Immature natural killer cell (primary cell): ENCODE measurements around the gene MAP6. TPM values are rescaled to one million over a fixed set of nuclear protein-coding genes. Genes with fewer than 3 reads are reported as not detected.
"Not testable (repeated sequence)": the region's sequence is repeated elsewhere in the genome, so short reads cannot be mapped to it uniquely, and the experiment has no call there.

Source experiments
- DNase-seq, 3 donors: peaks; one replicate each; pipeline ENCODE4 v3.0.0; 2022; ENCODE audit warnings: mixed read lengths in 1 of 3
- H3K27ac Mint-ChIP-seq, 6 donors: one replicate each; pipeline ENCODE4 v1.8.0; 2020; ENCODE audit warnings: mixed read lengths in 6 of 6, mild to moderate bottlenecking in 5 of 6, inconsistent platforms in 4 of 6, moderate library complexity in 3 of 6
- H3K27me3 Mint-ChIP-seq, 3 donors: one replicate each; pipeline ENCODE4 v1.8.0; 2020 to 2021; ENCODE audit warnings: low read depth in 3 of 3, mild to moderate bottlenecking in 3 of 3, mixed read lengths in 3 of 3, moderate library complexity in 3 of 3, inconsistent platforms in 1 of 3
- H3K36me3 Mint-ChIP-seq, 3 donors: one replicate each; pipeline ENCODE4 v1.8.0; 2020; ENCODE audit warnings: mixed read lengths in 3 of 3, inconsistent platforms in 2 of 3, mild to moderate bottlenecking in 2 of 3
- H3K4me1 Mint-ChIP-seq, 2 donors: one replicate each; pipeline ENCODE4 v1.8.0; 2020; ENCODE audit warnings: inconsistent platforms in 2 of 2, mild to moderate bottlenecking in 2 of 2, mixed read lengths in 2 of 2, moderate library complexity in 1 of 2
- H3K4me3 Mint-ChIP-seq, 5 donors: one replicate each; pipeline ENCODE4 v1.8.0; 2020; ENCODE audit warnings: mild to moderate bottlenecking in 5 of 5, mixed read lengths in 5 of 5, inconsistent platforms in 3 of 5, moderate library complexity in 3 of 5
- H3K9me3 Mint-ChIP-seq, 6 donors: one replicate each; pipeline ENCODE4 v1.8.0; 2020; ENCODE audit warnings: mild to moderate bottlenecking in 6 of 6, mixed read lengths in 6 of 6, inconsistent platforms in 4 of 6, moderate library complexity in 3 of 6
- polyA plus RNA-seq, 3 donors: library from polyadenylated mRNA; unstranded; fragments of 300-500 nt; fragmentation: Illumina TruSeq; gene quantifications; one replicate each; pipeline ENCODE4 v1.2.3, GENCODE V29; 2021

MAP6 gene
- polyA plus RNA-seq, 3 donors from 2014 or later: not detected

GRCh38 chr11:75589933-75590332, 78.9 kb downstream of the MAP6 start:
- Mint-ChIP-seq H3K27me3 (peaks cover 0 to 6% (median 5%) of the 10 kb centered on the region in 3 donors), H3K9me3 (no peaks in the 10 kb centered on the region), H3K4me1 (peaks cover 13 to 14% of the 10 kb centered on the region in 2 donors), H3K4me3 (no peak overlapping the region), H3K36me3 (no peaks in the 10 kb centered on the region), H3K27ac (peak overlapping the region in 1 of 6 donors; percentile 22)
- no peak for DNase-seq

- Mint-ChIP-seq H3K9me3 (no peaks in the 10 kb centered on the region), H3K36me3 (no peaks in the 10 kb centered on the region), H3K4me1 (peaks cover 13 to 20% of the 10 kb centered on the region in 2 donors), H3K4me3 (no peak overlapping the region), H3K27ac (peak overlapping the region in 1 of 6 donors; percentile 15), H3K27me3 (peaks cover 0 to 6% (median 5%) of the 10 kb centered on the region in 3 donors)
- DNase-seq: no peak
Observed at GRCh38 chr11:75589051-75589450, 79.8 kb downstream of the MAP6 start.

GRCh38 chr11:75588051-75588481, 80.8 kb downstream of the MAP6 start:
- Mint-ChIP-seq H3K27me3 (peaks cover 0 to 5% (median 5%) of the 10 kb centered on the region in 3 donors), H3K27ac (no peak overlapping the region)

GRCh38 chr11:75586395-75586794, 82.4 kb downstream of the MAP6 start:
- DNase-seq: no peak
- Mint-ChIP-seq H3K36me3 (no peaks in the 10 kb centered on the region), H3K27me3 (peaks cover 3 to 7% (median 5%) of the 10 kb centered on the region in 3 donors), H3K9me3 (no peaks in the 10 kb centered on the region), H3K4me1 (peaks cover 11 to 20% of the 10 kb centered on the region in 2 donors), H3K27ac (no peak overlapping the region), H3K4me3 (no peak overlapping the region)

More at GRCh38 chr11:75588051-75588481, 80.8 kb downstream of the MAP6 start:
- DNase-seq: no peak
- H3K9me3 Mint-ChIP-seq: no peaks in the 10 kb centered on the region
- H3K4me1 Mint-ChIP-seq: peaks cover 12 to 22% of the 10 kb centered on the region in 2 donors
- H3K36me3 Mint-ChIP-seq: no peaks in the 10 kb centered on the region
- no peak overlapping the region for H3K4me3 Mint-ChIP-seq

GRCh38 chr11:75585293-75585670, 83.6 kb downstream of the MAP6 start:
- H3K27ac Mint-ChIP-seq: peak overlapping the region in 1 of 6 donors; percentile 47
- H3K4me1 Mint-ChIP-seq: peaks cover 11 to 20% of the 10 kb centered on the region in 2 donors
- H3K36me3 Mint-ChIP-seq: no peaks in the 10 kb centered on the region
- no peak for DNase-seq
- H3K27me3 Mint-ChIP-seq: peaks cover 3 to 7% (median 5%) of the 10 kb centered on the region in 3 donors
- H3K4me3 Mint-ChIP-seq: peak overlapping the region in 4 of 5 donors; percentile 19 to 80 (median 79)
- H3K9me3 Mint-ChIP-seq: no peaks in the 10 kb centered on the region

GRCh38 chr11:75584659-75585292, 84.1 kb downstream of the MAP6 start:
- H3K4me3 Mint-ChIP-seq: peak overlapping the region; percentile 76 to 80 (median 80)
- H3K27ac Mint-ChIP-seq: peak overlapping the region in 3 of 6 donors; percentile 12 to 61 (median 47)
- H3K36me3 Mint-ChIP-seq, H3K9me3 Mint-ChIP-seq, H3K27me3 Mint-ChIP-seq, DNase-seq: not testable (repeated sequence)
- peaks cover 11 to 20% of the 10 kb centered on the region in 2 donors for H3K4me1 Mint-ChIP-seq

- Mint-ChIP-seq H3K4me3 (peak overlapping the region; percentile 76 to 80 (median 80)), H3K27ac (peak overlapping the region in 5 of 6 donors; percentile 31 to 49 (median 40)), H3K9me3 (no peaks in the 10 kb centered on the region), H3K27me3 (peaks cover 2 to 6% (median 3%) of the 10 kb centered on the region in 3 donors), H3K4me1 (peaks cover 11 to 20% of the 10 kb centered on the region in 2 donors), H3K36me3 (no peaks in the 10 kb centered on the region)
- no peak for DNase-seq
Observed at GRCh38 chr11:75583718-75584658, 84.8 kb downstream of the MAP6 start.

GRCh38 chr11:75582895-75583717, 85.7 kb downstream of the MAP6 start:
- no peaks in the 10 kb centered on the region for H3K36me3 Mint-ChIP-seq
- H3K4me3 Mint-ChIP-seq: peak overlapping the region; percentile 68 to 90 (median 84)
- peaks cover 11 to 20% of the 10 kb centered on the region in 2 donors for H3K4me1 Mint-ChIP-seq
- H3K27me3 Mint-ChIP-seq: peaks cover 3 to 5% (median 5%) of the 10 kb centered on the region in 3 donors
- H3K9me3 Mint-ChIP-seq: no peaks in the 10 kb centered on the region
- H3K27ac Mint-ChIP-seq: peak overlapping the region; percentile 48 to 91 (median 58)
- DNase-seq: peak; percentile 38 to 52 (median 50)

- Mint-ChIP-seq H3K27me3 (peaks cover 3 to 7% (median 5%) of the 10 kb centered on the region in 3 donors), H3K36me3 (no peaks in the 10 kb centered on the region), H3K4me1 (peaks cover 11 to 22% of the 10 kb centered on the region in 2 donors), H3K9me3 (no peaks in the 10 kb centered on the region), H3K4me3 (peak overlapping the region; percentile 68 to 90 (median 84)), H3K27ac (peak overlapping the region; percentile 48 to 91 (median 58))
- no peak for DNase-seq
Observed at GRCh38 chr11:75582506-75582894, 86.3 kb downstream of the MAP6 start.

- DNase-seq: no peak
- no peaks in the 10 kb centered on the region for H3K9me3 Mint-ChIP-seq
- peaks cover 3 to 6% (median 3%) of the 10 kb centered on the region in 3 donors for H3K27me3 Mint-ChIP-seq
- H3K36me3 Mint-ChIP-seq: no peaks in the 10 kb centered on the region
- no peak overlapping the region for H3K4me3 Mint-ChIP-seq
- no peak overlapping the region for H3K27ac Mint-ChIP-seq
- H3K4me1 Mint-ChIP-seq: peaks cover 26 to 35% of the 10 kb centered on the region in 2 donors
Observed at GRCh38 chr11:75579841-75580240, 89.0 kb downstream of the MAP6 start.

- no peak for DNase-seq
- no peak overlapping the region for H3K27ac Mint-ChIP-seq
- H3K4me3 Mint-ChIP-seq: no peak overlapping the region
- H3K27me3 Mint-ChIP-seq: peaks cover 3 to 6% (median 3%) of the 10 kb centered on the region in 3 donors
- no peaks in the 10 kb centered on the region for H3K9me3 Mint-ChIP-seq
- H3K4me1 Mint-ChIP-seq: peaks cover 26 to 30% of the 10 kb centered on the region in 2 donors
- H3K36me3 Mint-ChIP-seq: peaks cover 0 to under 1% (median 0%) of the 10 kb centered on the region in 3 donors
Observed at GRCh38 chr11:75578977-75579376, 89.9 kb downstream of the MAP6 start.

GRCh38 chr11:75577207-75577606, 91.6 kb downstream of the MAP6 start:
- H3K27ac Mint-ChIP-seq: no peak overlapping the region
- H3K9me3 Mint-ChIP-seq: no peaks in the 10 kb centered on the region

GRCh38 chr11:75576499-75576918, 92.3 kb downstream of the MAP6 start:
- H3K27me3 Mint-ChIP-seq: peaks cover 2 to 4% (median 3%) of the 10 kb centered on the region in 3 donors
- DNase-seq: peak; percentile 36 to 47 (median 46)
- H3K36me3 Mint-ChIP-seq: peaks cover 11 to 15% (median 11%) of the 10 kb centered on the region in 3 donors
- peak overlapping the region in 3 of 6 donors; percentile 21 to 49 (median 27) for H3K27ac Mint-ChIP-seq
- peaks cover 15 to 17% of the 10 kb centered on the region in 2 donors for H3K4me1 Mint-ChIP-seq
- peak overlapping the region in 4 of 5 donors; percentile 18 to 64 (median 27) for H3K4me3 Mint-ChIP-seq
- no peaks in the 10 kb centered on the region for H3K9me3 Mint-ChIP-seq

More at GRCh38 chr11:75577207-75577606, 91.6 kb downstream of the MAP6 start:
- DNase-seq: peak; percentile 22 to 46 (median 46)
- H3K27me3 Mint-ChIP-seq: peaks cover 3 to 6% (median 3%) of the 10 kb centered on the region in 3 donors
- H3K36me3 Mint-ChIP-seq: peaks cover 9 to 11% (median 9%) of the 10 kb centered on the region in 3 donors
- peak overlapping the region in 1 of 5 donors; percentile 64 for H3K4me3 Mint-ChIP-seq
- H3K4me1 Mint-ChIP-seq: peaks cover 17 to 19% of the 10 kb centered on the region in 2 donors
